Measurements from ENCODE around the gene EIPR1. TPM values are rescaled to one million over a fixed set of nuclear protein-coding genes. Genes with fewer than 3 reads are reported as not detected.

The EIPR1 gene
- total RNA-seq, 2 donors from 2014 or later: 18.8 to 39.1 TPM

DNA sequence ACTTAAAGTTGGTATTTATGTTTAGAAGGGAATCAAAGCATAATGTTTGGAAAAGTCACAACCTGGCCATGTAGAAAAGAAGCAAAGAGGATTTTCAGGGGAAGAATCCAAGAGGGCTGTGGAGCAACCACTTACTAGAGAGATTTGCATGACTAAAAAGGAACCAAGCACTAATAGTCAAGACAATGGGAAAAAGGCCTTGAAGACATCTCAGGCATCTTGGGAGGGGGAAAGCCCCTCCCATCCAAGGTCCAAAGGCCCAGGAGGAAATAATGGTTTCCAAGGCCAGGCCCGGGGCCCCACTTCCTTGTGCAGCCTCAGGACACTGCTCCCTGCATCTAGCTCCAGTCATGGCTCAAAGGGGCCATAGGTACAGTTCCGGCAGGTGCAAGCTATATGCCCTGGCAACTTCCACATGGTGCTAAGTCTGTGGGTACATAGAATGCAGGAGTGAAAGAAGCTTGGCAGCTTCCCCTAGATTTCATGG is 128.1 kb downstream of the EIPR1 start:
- no peak for TF ChIP-seq CTCF (IDR thresholded peaks at IDR 0.05)
- intact Hi-C loops (cut with DNase I): no loop called here
- no peaks in the 10 kb centered on the region for H3K4me1 ChIP-seq
- no peaks in the 10 kb centered on the region for H3K27me3 ChIP-seq
- H3K4me3 ChIP-seq: no peak overlapping the region
- no peak overlapping the region for H3K27ac ChIP-seq
- no peaks in the 10 kb centered on the region for H3K36me3 ChIP-seq
- H3K9me3 ChIP-seq: no peaks in the 10 kb centered on the region
- no peak for DNase-seq
- H3K9ac ChIP-seq (ENCODE audit: low read depth in 2 of 2, low read length in 2 of 2): no peak overlapping the region

- DNase-seq: no peak
- Histone ChIP-seq H3K4me3 (no peak overlapping the region), H3K27ac (no peak overlapping the region), H3K4me1 (no peaks in the 10 kb centered on the region), H3K27me3 (no peaks in the 10 kb centered on the region), H3K9ac (ENCODE audit: low read depth in 2 of 2, low read length in 2 of 2) (no peak overlapping the region), H3K9me3 (no peaks in the 10 kb centered on the region), H3K36me3 (no peaks in the 10 kb centered on the region)
- intact Hi-C loops (cut with DNase I): no loop called here
- TF ChIP-seq CTCF (IDR thresholded peaks at IDR 0.05): no peak
These were observed 128.7 kb downstream of the EIPR1 start for GRCh38 chr2:3248754-3249475.

DNA sequence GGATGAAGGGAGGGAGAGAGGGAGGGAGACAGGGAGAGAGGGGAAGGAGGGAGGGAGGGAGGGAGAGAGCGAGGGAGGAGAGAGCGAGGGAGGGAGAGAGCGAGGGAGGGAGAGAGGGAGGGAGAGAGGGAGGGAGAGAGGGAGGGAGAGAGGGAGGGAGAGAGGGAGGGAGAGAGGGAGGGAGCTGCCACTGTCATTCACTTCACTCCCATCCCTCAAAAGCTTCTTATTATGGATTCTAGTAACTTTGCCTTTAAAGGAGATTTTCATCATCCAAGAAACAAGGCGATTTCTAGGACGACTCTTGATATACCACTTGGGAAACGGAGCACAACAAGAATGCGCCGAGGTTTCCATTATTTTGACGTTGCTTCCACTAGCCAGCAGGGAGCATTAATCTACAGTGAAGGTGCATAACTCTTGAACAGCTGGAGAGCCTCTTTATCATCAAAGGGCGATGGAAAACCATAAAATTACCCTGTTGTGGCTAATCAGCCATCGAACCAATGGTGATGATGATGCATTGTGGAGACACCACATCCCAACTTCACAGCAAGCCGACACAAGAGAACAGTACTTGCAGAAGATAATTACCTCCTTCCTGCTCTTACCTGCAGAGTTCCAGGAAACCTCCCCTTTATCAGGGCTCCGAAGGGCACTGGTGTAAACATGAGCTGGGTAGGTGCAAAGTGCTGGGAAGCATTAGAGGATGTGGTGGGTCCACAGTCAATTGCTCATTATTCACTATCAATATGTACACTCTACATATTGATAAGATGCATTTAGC is 130.5 kb downstream of the EIPR1 start:
- Histone ChIP-seq H3K27me3 (no peaks in the 10 kb centered on the region), H3K27ac (no peak overlapping the region), H3K9me3 (no peaks in the 10 kb centered on the region), H3K4me1 (no peaks in the 10 kb centered on the region), H3K9ac (ENCODE audit: low read depth in 2 of 2, low read length in 2 of 2) (no peak overlapping the region), H3K4me3 (no peak overlapping the region), H3K36me3 (no peaks in the 10 kb centered on the region)
- intact Hi-C loops (cut with DNase I): no loop called here
- no peak for TF ChIP-seq CTCF (IDR thresholded peaks at IDR 0.05)
- DNase-seq: no peak

DNA sequence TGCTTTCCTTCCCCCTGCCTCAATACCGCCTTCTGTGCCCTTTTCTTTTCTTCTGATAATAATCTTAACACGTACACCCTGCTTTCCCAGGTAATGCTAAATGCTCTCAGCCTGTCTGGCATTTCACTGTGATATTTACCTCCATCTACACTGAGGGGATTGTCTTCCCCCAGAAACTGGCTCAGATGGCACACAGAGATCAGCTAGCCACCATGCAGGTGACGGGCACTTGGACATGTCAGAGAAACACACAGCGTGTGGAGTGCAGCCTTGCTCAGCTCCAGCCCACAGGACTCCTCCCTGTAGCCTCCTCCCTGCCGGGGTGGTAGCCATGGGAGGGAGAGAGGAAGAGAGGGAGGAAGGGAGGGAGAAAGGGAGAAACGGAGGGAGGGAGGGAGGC is 131.2 kb downstream of the EIPR1 start:
- no peak for TF ChIP-seq CTCF (IDR thresholded peaks at IDR 0.05)
- no peaks in the 10 kb centered on the region for H3K27me3 ChIP-seq
- intact Hi-C loops (cut with DNase I): no loop called here
- no peak for DNase-seq
- no peak overlapping the region for H3K4me3 ChIP-seq
- H3K9me3 ChIP-seq: no peaks in the 10 kb centered on the region
- H3K9ac ChIP-seq (ENCODE audit: low read depth in 2 of 2, low read length in 2 of 2): no peak overlapping the region
- no peak overlapping the region for H3K27ac ChIP-seq
- H3K36me3 ChIP-seq: no peaks in the 10 kb centered on the region
- no peaks in the 10 kb centered on the region for H3K4me1 ChIP-seq

GRCh38 chr2:3244486-3244885 is 133.1 kb downstream of the EIPR1 start:
- TF ChIP-seq CTCF (IDR thresholded peaks at IDR 0.05): no peak
- intact Hi-C loops (cut with DNase I): no loop called here
- H3K9me3 ChIP-seq: no peaks in the 10 kb centered on the region
- H3K36me3 ChIP-seq: no peaks in the 10 kb centered on the region
- H3K4me3 ChIP-seq: no peak overlapping the region
- H3K27me3 ChIP-seq: no peaks in the 10 kb centered on the region
- no peaks in the 10 kb centered on the region for H3K4me1 ChIP-seq
- H3K9ac ChIP-seq (ENCODE audit: low read depth in 2 of 2, low read length in 2 of 2): no peak overlapping the region
- no peak overlapping the region for H3K27ac ChIP-seq
- no peak for DNase-seq

All from colonic mucosa (tissue), 4 donors.